SK-N-SH treated with all-trans-retinoic acid at 6 μM for 48 hours (cell line): ENCODE results near the gene SCLT1.

Experiments
- ARNTL ChIP-seq: fragments of 450-650 bp; formaldehyde crosslinking; IDR thresholded peaks from 2 replicates; pipeline ENCODE4 v1.5.0; 2020; ENCODE audit warnings: low read depth, mild to moderate bottlenecking, moderate library complexity, borderline replicate concordance
- CSRNP3 ChIP-seq: fragments of 250-450 bp; sonication (Bioruptor Pico); IDR thresholded peaks from 2 replicates; pipeline ENCODE4 v1.5.1; 2021; ENCODE audit warnings: mild to moderate bottlenecking, moderate library complexity
- RARB ChIP-seq: fragments of 250-450 bp; sonication (Bioruptor Pico); IDR thresholded peaks from 2 replicates; pipeline ENCODE4 v1.8.0; 2021; ENCODE audit warnings: mild to moderate bottlenecking, moderate library complexity
- SNAI2 ChIP-seq: fragments of 250-450 bp; sonication (Bioruptor Pico); IDR thresholded peaks from 2 replicates; pipeline ENCODE4 v1.5.0; 2020; ENCODE audit warnings: mild to moderate bottlenecking, moderate library complexity
- TCF4 ChIP-seq: fragments of 250-450 bp; sonication (Bioruptor Pico); IDR thresholded peaks from 2 replicates; pipeline ENCODE4 v1.8.0; 2021; ENCODE audit warnings: mild to moderate bottlenecking, moderate library complexity, borderline replicate concordance
- TOX ChIP-seq: fragments of 250-450 bp; sonication (Bioruptor Pico); IDR thresholded peaks from 2 replicates; pipeline ENCODE4 v1.8.0; 2021; ENCODE audit warnings: mild to moderate bottlenecking, moderate library complexity, borderline replicate concordance
- TSHZ2 ChIP-seq: fragments of 250-450 bp; sonication (Bioruptor Pico); IDR thresholded peaks from 2 replicates; pipeline ENCODE4 v1.5.0; 2020; ENCODE audit warnings: mild to moderate bottlenecking, moderate library complexity
- ZC3H10 ChIP-seq: fragments of 250-450 bp; sonication (Bioruptor Pico); IDR thresholded peaks from 2 replicates; pipeline ENCODE4 v1.5.1; 2021; ENCODE audit warnings: mild to moderate bottlenecking, moderate library complexity
- ZFP3 ChIP-seq: fragments of 250-450 bp; sonication (Bioruptor Pico); IDR thresholded peaks from 2 replicates; pipeline ENCODE4 v1.5.0; 2020; ENCODE audit warnings: mild to moderate bottlenecking, moderate library complexity
- ZFP30 ChIP-seq: fragments of 450-650 bp; formaldehyde crosslinking; IDR thresholded peaks from 2 replicates; pipeline ENCODE4 v1.5.0; 2022; ENCODE audit warnings: mild to moderate bottlenecking, moderate library complexity
- ZNF8 ChIP-seq: fragments of 450-650 bp; formaldehyde crosslinking; IDR thresholded peaks from 2 replicates; pipeline ENCODE4 v1.5.0; 2020; ENCODE audit warnings: mild to moderate bottlenecking, moderate library complexity

GRCh38 chr4:128861856-128862518 is 231.4 kb downstream of the SCLT1 start:
- TF ChIP-seq SNAI2 (no peak), ARNTL (CRISPR knock-in tag) (no peak), ZC3H10 (CRISPR knock-in tag) (no peak), ZFP30 (no peak), RARB (CRISPR knock-in tag) (no peak), TCF4 (CRISPR knock-in tag) (no peak), TOX (CRISPR knock-in tag) (no peak), ZFP3 (CRISPR knock-in tag) (no peak), TSHZ2 (no peak), CSRNP3 (CRISPR knock-in tag) (no peak), ZNF8 (CRISPR knock-in tag) (no peak)
